Activated effector memory CD4-positive, alpha-beta T cell treated with Interleukin-2 at 50 U/mL for 16 hours (primary cell): ENCODE results near the gene STK32C.

Experiments
- DNase-seq: peaks from one replicate; pipeline ENCODE4 v3.0.0-alpha.2; 2020

Gene STK32C

GRCh38 chr10:132307823-132308586, at the start of gene STK32C:
STK32C (minus strand) TSS chr10:132307950; CDS start chr10:132307833, 117 bp downstream.
- peak; percentile 88 for DNase-seq

- no peak for DNase-seq
These were observed 49.0 kb upstream of the STK32C start for GRCh38 chr10:132356621-132357195.

- no peak for DNase-seq
These were observed 48.0 kb upstream of the STK32C start for GRCh38 chr10:132355754-132356153.

GRCh38 chr10:132355297-132355696, 47.5 kb upstream of the STK32C start:
- DNase-seq = no peak

DNA sequence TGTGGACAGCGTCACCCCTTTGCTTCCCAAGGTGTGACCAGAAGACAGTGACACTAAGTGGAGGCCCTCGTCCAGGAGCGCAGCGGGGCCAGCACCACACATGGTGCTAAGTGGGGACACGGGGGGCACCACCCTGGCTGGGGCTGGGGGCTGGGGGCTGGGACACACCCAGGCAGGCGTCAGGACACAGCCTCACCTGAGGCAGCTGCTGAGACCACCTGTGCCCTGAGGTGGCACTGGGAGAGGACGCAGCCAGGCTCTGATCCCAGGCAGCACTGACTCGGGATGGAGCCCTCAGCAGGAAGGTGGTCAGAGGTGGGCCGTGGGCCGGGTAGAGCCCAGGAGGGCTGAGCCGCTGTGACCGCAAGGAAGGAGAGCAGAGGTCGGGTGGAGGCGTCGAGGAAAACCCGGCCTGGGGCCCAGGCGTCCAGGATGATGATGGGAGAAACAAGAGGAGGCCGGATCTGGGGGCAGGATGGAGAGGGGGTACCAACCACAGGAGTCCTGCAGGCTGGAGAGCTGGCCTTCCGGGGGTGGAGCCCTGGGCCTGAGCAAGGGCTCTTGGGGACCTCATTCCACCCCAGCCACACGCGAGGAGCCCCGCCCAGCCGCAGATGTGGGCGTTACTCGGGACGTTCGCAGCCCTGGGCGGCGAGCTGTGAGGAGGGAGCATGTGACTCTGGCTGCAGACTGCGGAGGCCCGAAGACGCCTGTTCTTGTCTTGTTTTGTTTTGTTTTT, 46.8 kb upstream of the STK32C start:
- no peak for DNase-seq

DNA sequence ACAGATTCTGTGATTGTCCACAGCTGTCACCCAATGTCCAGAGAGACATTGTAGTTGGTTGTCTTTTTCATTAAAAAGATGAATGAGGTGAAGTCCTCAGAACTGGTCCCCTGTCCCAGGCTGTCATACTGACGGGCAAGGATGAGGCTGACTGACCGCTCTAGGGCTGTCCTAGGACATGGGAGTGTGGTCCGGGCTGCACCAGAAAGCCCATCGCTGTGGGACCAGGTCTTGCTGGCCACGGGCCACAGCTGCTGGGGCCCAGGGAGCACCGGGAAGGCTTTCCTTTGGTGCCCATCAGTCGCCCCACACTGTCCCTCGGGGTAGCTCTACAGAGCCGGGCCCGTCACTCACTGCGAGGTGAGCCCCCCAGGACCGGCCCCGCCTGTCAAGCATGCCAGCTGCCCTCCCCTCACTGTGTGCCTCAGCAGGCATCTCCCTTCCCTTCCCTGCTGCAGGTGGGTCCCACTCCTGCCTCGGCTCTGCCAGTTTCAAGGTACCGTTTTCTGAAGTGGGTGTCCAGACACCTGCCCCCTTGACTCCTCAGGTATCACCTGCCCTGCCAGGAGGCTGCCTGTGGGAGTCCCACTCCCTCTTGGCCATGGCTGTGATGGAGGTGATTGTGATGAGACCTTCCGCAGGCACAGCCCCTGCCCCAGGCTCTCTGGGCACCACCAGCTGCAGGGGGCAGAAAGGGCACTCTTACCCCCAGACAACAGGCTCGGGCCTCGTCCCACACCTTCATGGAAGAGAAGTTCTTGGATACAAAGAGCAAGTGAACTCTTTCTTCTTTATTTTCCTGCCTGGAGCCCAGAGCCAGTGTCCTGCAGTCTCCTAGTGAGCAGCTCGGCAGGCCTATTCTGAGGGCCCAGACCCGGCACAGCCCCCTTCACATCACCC, 46.0 kb upstream of the STK32C start:
- no peak for DNase-seq

DNA sequence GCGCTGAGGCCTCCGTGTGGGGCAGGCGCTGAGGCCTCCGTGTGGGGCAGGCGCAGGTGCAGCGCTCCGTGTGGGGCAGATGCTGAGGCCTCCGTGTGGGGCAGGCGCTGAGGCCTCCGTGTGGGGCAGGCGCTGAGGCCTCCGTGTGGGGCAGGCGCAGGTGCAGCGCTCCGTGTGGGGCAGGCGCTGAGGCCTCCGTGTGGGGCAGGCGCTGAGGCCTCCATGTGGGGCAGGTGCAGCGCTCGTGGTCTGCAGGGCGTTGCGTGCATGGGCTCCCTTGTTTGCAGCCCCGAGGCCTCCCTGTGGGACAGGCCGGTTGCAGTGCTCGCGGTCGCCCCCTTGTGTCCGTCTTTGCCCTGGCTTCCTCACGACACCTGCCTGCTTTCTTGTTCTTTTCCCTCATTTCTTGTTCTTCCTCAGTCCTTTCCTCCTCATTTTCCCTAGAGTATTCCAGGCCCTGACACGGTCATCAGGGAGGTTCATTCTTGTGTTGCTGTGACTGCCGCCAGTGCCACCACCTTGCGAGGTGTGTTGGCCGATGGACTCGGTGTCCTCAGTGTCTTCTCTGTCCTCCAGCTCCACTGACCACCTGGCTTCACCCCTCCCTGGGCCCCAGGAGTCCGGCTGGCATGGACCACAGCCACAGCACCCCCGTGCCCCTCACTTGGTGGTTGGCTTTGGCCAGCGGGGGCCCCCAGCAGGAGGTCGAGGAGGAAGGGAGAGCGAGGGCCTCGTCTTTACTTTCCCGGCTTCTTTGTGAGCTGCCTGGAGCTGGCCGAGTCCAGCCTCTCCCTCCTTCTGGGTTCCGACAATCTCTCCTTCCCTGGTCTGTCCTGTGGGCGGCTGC, 44.9 kb upstream of the STK32C start:
- peak; percentile 57 for DNase-seq

DNA sequence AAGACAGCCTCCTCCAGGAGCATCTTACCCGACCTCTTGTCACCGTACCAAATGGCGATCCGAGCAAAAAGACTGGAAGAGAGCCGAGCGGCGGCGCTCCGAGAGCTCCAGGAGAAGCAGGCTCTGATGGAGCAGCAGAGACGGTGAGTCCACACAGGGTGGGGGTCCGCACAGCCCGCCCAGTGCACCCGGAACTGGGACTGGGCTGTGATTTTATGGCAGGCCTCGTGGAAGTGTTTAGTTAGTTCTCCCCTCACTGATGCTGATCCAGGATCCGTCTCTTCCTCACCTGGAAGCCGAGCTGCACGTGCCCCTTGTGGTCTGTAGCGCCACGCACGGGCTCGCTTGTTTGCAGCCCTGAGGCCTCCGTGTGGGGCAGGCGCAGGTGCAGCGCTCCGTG, 43.9 kb upstream of the STK32C start:
- DNase-seq = no peak

DNA sequence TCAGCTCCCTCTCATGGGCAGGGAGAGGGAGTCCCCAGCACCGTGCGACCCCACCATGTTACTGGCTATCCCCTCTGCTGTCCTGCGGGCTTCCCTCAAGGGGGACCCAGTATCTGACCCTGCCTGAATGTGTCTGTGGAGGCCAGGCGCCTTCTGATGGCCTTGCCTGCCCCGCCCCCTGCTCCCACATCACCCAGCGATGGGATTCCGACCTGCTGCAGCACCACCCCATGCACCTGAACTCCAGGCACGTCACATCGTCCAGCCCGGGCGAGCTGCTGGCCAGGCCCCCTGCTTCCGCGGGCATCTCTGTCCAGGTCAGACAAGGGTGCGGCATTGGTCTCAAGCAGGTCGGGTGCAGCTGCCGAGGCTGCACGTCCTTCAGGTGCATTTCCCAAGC, 43.2 kb upstream of the STK32C start:
- no peak for DNase-seq

DNA sequence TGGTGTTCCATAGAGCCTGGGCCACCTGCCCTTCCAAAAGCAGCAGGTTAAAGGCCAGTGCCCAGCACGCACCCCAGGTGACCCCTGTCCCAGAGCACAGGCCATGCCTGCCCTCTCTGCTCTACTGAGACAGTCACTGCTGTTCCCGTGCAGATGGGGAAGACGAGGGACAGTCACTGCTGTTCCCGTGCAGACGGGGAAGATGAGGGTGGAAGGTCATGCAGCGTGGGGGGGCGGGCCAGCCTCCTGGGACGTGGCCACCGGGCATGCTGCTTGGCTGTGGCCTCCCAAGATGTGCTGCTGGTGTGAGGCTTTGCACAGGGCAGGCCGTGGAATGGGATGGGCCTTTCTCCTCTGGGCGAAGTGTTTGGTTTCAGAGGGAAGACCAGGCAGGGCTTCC, 42.6 kb upstream of the STK32C start:
- no peak for DNase-seq

GRCh38 chr10:132349766-132350165, 42.0 kb upstream of the STK32C start:
- no peak for DNase-seq

- no peak for DNase-seq
These were observed 40.1 kb upstream of the STK32C start for GRCh38 chr10:132347931-132348267.

- DNase-seq = no peak
These were observed 39.6 kb upstream of the STK32C start for GRCh38 chr10:132347211-132347930.

GRCh38 chr10:132346806-132347205, 39.1 kb upstream of the STK32C start:
- DNase-seq = no peak

GRCh38 chr10:132345345-132345744, 37.6 kb upstream of the STK32C start:
- no peak for DNase-seq

DNA sequence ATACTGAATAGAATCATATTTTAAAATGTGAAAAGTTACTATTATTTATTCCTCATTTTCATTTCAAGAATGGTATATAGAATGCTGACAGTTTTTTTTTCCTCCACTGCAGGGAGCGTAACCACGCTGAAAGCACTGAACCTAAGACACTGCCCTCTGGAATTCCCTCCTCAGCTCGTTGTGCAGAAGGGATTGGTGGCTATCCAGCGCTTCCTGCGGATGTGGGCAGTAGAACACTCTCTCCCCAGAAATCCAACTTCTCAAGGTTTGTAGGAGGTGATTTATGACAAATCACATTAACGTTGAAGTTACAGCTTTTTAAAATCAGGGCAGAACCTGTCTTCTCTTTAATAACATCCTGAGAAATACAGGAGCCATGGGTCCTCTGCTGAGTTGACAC, 36.6 kb upstream of the STK32C start:
- no peak for DNase-seq

DNA sequence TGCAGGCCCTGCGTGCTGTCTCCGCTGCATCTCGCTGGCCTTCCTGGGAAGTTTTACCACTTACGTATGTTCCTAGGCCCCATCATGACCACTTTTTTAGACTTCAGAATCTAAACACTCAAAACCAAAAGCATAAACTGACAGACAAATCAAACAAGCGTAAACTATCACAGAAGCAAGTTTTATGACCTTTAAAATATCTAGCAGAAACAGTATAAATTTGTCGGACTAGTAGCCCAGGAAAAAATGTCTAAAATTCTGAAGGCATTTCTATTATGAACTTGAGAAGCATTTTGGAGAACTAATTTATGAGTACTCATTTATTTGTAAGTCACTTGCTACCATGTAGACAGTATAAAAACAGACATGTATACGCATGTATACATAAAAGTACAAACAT, 34.8 kb upstream of the STK32C start:
- no peak for DNase-seq

- no peak for DNase-seq
These were observed 34.0 kb upstream of the STK32C start for GRCh38 chr10:132341781-132342180.

- no peak for DNase-seq
These were observed 33.3 kb upstream of the STK32C start for GRCh38 chr10:132341017-132341416.

DNA sequence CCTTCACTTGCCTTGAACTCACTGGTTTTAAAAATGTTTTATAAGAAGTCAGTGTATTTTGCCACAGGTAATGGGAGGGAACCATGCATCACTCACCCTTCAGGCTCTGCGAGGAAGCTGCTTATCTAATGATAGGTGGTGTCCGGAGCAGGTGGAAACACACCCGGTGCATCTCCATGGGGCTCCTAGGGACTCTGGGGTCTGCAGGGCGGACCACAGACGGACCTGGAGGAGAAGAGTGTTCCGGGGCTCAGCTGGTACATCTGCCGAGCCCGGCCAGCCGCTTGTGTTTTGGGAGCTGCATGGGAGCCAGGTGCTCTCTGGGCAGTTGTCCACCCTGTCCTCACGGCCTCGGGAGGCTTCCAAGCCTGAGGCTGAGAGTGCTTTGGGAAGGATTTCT, 31.5 kb upstream of the STK32C start:
- DNase-seq = no peak

- no peak for DNase-seq
These were observed 31.1 kb upstream of the STK32C start for GRCh38 chr10:132338876-132339275.
